HepG2 (cell line): ENCODE measurements around the gene TMEM127. TPM values are rescaled to one million over a fixed set of nuclear protein-coding genes. Genes with fewer than 3 reads are reported as not detected.

ENCODE experiments used
- ATRX ChIP-seq: sonication (generic); formaldehyde crosslinking; IDR thresholded peaks from 2 replicates; pipeline ENCODE4 v1.4.0; 2020; ENCODE audit warnings: missing genetic modification reagents, borderline replicate concordance
- HHEX ChIP-seq: IDR thresholded peaks from 2 replicates; pipeline ENCODE4 v1.6.1; 2016; ENCODE audit warnings: control low read depth
- KDM3A ChIP-seq: IDR thresholded peaks from 2 replicates; pipeline ENCODE4 v1.6.1; 2018; ENCODE audit warnings: low read depth, missing compliant biosample characterization
- KDM6A ChIP-seq: IDR thresholded peaks from 2 replicates; pipeline ENCODE4 v1.6.1; 2016; ENCODE audit warnings: low read depth
- MAFG ChIP-seq: sonication (generic); formaldehyde crosslinking; IDR thresholded peaks from 2 replicates; pipeline ENCODE4 v1.5.1; 2020; ENCODE audit warnings: mild to moderate bottlenecking, missing genetic modification reagents
- MYPOP ChIP-seq: sonication (generic); formaldehyde crosslinking; IDR thresholded peaks from 2 replicates; pipeline ENCODE4 v1.8.1; 2023; ENCODE audit warnings: mild to moderate bottlenecking, moderate library complexity, missing genetic modification reagents
- NFKBIZ ChIP-seq: IDR thresholded peaks from 2 replicates; pipeline ENCODE4 v1.6.1; 2018; ENCODE audit warnings: missing genetic modification reagents, missing compliant biosample characterization
- NR2C2 ChIP-seq: sonication (generic); formaldehyde crosslinking; IDR thresholded peaks from 2 replicates; pipeline ENCODE4 v1.4.0; 2020; ENCODE audit warnings: missing genetic modification reagents, mild to moderate bottlenecking, moderate library complexity, borderline replicate concordance
- PHF20 ChIP-seq: sonication (generic); formaldehyde crosslinking; IDR thresholded peaks from 2 replicates; pipeline ENCODE4 v1.5.0; 2020; ENCODE audit warnings: mild to moderate bottlenecking, missing genetic modification reagents
- POGZ ChIP-seq: sonication (generic); formaldehyde crosslinking; IDR thresholded peaks from 2 replicates; pipeline ENCODE4 v1.4.0; 2020; ENCODE audit warnings: mild to moderate bottlenecking, missing genetic modification reagents
- REST ChIP-seq, 2 experiments: IDR thresholded peaks; 2 replicates each; pipeline ENCODE4 v1.6.1; 2011 to 2012; ENCODE audit warnings: low read length in 2 of 2, borderline replicate concordance in 1 of 2, low read depth in 1 of 2, mild to moderate bottlenecking in 1 of 2, moderate library complexity in 1 of 2
- SMARCC2 ChIP-seq: fragments of 450-650 bp; IDR thresholded peaks from 2 replicates; pipeline ENCODE4 v1.6.1; 2017; ENCODE audit warnings: antibody characterized with exemption, mild to moderate bottlenecking
- ZEB1 ChIP-seq: IDR thresholded peaks from 2 replicates; pipeline ENCODE4 v1.6.1; 2012; ENCODE audit warnings: mild to moderate bottlenecking, low read depth, inconsistent platforms; ENCODE audit not compliant: insufficient replicate concordance
- ZNF343 ChIP-seq: sonication (generic); formaldehyde crosslinking; IDR thresholded peaks from 2 replicates; pipeline ENCODE4 v1.4.0; 2020; ENCODE audit warnings: mild to moderate bottlenecking, missing genetic modification reagents
- ZNF431 ChIP-seq: sonication (generic); formaldehyde crosslinking; IDR thresholded peaks from 2 replicates; pipeline ENCODE4 v1.9.0; 2022; ENCODE audit warnings: missing genetic modification reagents, low read depth, mild to moderate bottlenecking, borderline replicate concordance
- ZNF468 ChIP-seq: sonication (generic); formaldehyde crosslinking; IDR thresholded peaks from 2 replicates; pipeline ENCODE4 v1.8.0; 2022; ENCODE audit warnings: mild to moderate bottlenecking, moderate library complexity, missing genetic modification reagents
- ZNF619 ChIP-seq: sonication (generic); formaldehyde crosslinking; IDR thresholded peaks from 2 replicates; pipeline ENCODE4 v1.4.0; 2020; ENCODE audit warnings: mild to moderate bottlenecking, missing genetic modification reagents
- ZNF720 ChIP-seq: sonication (generic); formaldehyde crosslinking; IDR thresholded peaks from 2 replicates; pipeline ENCODE4 v1.4.0; 2020; ENCODE audit warnings: missing genetic modification reagents
- ZNF766 ChIP-seq: sonication (generic); formaldehyde crosslinking; IDR thresholded peaks from 2 replicates; pipeline ENCODE4 v1.5.0; 2020; ENCODE audit warnings: missing genetic modification reagents, borderline replicate concordance
- ZSCAN22 ChIP-seq: sonication (generic); formaldehyde crosslinking; IDR thresholded peaks from 2 replicates; pipeline ENCODE4 v1.4.0; 2020; ENCODE audit warnings: mild to moderate bottlenecking, missing genetic modification reagents
- polyA plus RNA-seq, 8 experiments: library from polyadenylated mRNA; depleted of rRNA in 3 of 8; stranded (reverse) in 7 of 8; unstranded in 1 of 8; fragments of >200 nt; fragmentation: Illumina TruSeq in 4 of 8; extraction: Trizol in 4 of 8; gene quantifications; 2 replicates each; pipeline versions ENCODE4 v1.2.1 to v1.2.3, GENCODE V29; 2011 to 2016; ENCODE audit warnings: low read depth in 4 of 8, missing spikeins in 1 of 8, mixed read lengths in 1 of 8; ENCODE audit not compliant: insufficient read depth in 1 of 8
- total RNA-seq, 5 experiments: library from RNA; depleted of rRNA; stranded (reverse); fragments of >200 nt; fragmentation: Illumina TruSeq; extraction: Trizol; gene quantifications; 2 replicates each; pipeline ENCODE4 v1.2.3, GENCODE V29; 2016; ENCODE audit warnings: low read depth in 1 of 5
- TF ChIP-seq, protein P1 (sequence below): sonication (generic); formaldehyde crosslinking; IDR thresholded peaks from 2 replicates; pipeline ENCODE4 v1.9.0; 2021; ENCODE audit warnings: missing genetic modification reagents, borderline replicate concordance
- TF ChIP-seq, protein P2 (sequence below): sonication (generic); formaldehyde crosslinking; IDR thresholded peaks from 2 replicates; pipeline ENCODE4 v1.5.1; 2020; ENCODE audit warnings: missing genetic modification reagents, mild to moderate bottlenecking, borderline replicate concordance

TMEM127 gene
- total and polyA plus RNA-seq, 2 of the 13 experiments (the other 11 are each of a cell fraction or from before 2014, with no cell fraction given), result 21.5 to 33.9 TPM

GRCh38 chr2:96260387-96261260 is 5.2 kb downstream of the TMEM127 start (continued):
- TF ChIP-seq HHEX (CRISPR knock-in tag) (no peak; the same call in 1 of the 2 replicates), NR2C2 (CRISPR knock-in tag) (peak; percentile 79), MYPOP (peak; percentile 45), ZEB1 (no peak), ZSCAN22 (CRISPR knock-in tag) (no peak), REST (IDR thresholded peaks at IDR 0.05; ENCODE audit: borderline replicate concordance in 1 of 2, low read depth in 1 of 2, low read length in 2 of 2) (peak in 1 of 2 experiments; percentile 28; a peak in 2 of 4 replicates), ZNF766 (no peak; the same call in 1 of the 2 replicates), SMARCC2 (no peak), ZNF431 (CRISPR knock-in tag) (peak; percentile 93; the same call in 1 of the 2 replicates), ZNF343 (CRISPR knock-in tag) (peak; percentile 33; the same call in 1 of the 2 replicates), POGZ (CRISPR knock-in tag) (no peak), MAFG (CRISPR knock-in tag) (no peak), ATRX (no peak), PHF20 (CRISPR knock-in tag) (peak; percentile 60), ZNF468 (CRISPR knock-in tag) (no peak), ZNF619 (CRISPR knock-in tag) (no peak), KDM6A (CRISPR knock-in tag) (peak; percentile 79), KDM3A (CRISPR knock-in tag) (0 out of 2 replicates have a peak, but pooled peaks have one; percentile 68), NFKBIZ (peak; percentile 53; the same call in 1 of the 2 replicates), ZNF720 (CRISPR knock-in tag) (no peak)
- TF ChIP-seq, protein P1, sequence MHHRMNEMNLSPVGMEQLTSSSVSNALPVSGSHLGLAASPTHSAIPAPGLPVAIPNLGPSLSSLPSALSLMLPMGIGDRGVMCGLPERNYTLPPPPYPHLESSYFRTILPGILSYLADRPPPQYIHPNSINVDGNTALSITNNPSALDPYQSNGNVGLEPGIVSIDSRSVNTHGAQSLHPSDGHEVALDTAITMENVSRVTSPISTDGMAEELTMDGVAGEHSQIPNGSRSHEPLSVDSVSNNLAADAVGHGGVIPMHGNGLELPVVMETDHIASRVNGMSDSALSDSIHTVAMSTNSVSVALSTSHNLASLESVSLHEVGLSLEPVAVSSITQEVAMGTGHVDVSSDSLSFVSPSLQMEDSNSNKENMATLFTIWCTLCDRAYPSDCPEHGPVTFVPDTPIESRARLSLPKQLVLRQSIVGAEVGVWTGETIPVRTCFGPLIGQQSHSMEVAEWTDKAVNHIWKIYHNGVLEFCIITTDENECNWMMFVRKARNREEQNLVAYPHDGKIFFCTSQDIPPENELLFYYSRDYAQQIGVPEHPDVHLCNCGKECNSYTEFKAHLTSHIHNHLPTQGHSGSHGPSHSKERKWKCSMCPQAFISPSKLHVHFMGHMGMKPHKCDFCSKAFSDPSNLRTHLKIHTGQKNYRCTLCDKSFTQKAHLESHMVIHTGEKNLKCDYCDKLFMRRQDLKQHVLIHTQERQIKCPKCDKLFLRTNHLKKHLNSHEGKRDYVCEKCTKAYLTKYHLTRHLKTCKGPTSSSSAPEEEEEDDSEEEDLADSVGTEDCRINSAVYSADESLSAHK (CRISPR knock-in tag), result no peak
- TF ChIP-seq, protein P2, sequence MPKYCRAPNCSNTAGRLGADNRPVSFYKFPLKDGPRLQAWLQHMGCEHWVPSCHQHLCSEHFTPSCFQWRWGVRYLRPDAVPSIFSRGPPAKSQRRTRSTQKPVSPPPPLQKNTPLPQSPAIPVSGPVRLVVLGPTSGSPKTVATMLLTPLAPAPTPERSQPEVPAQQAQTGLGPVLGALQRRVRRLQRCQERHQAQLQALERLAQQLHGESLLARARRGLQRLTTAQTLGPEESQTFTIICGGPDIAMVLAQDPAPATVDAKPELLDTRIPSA (CRISPR knock-in tag), result no peak
